Mucosa of stomach (tissue), 1 donor: ENCODE data around the gene KRTAP4-11.
"Not testable (repeated sequence)": the region's sequence is repeated elsewhere in the genome, so short reads cannot be mapped to it uniquely, and the experiment has no call there.

Experiments used
- H3K27me3 ChIP-seq: one replicate; pipeline ENCODE4 v1.7.0; 2013; ENCODE audit warnings: mild to moderate bottlenecking, low read length; ENCODE audit not compliant: control insufficient read depth, insufficient read depth
- H3K36me3 ChIP-seq: one replicate; pipeline ENCODE4 v1.7.0; 2013; ENCODE audit warnings: low read length; ENCODE audit not compliant: control insufficient read depth, insufficient read depth
- H3K4me1 ChIP-seq: one replicate; pipeline ENCODE4 v1.7.0; 2013; ENCODE audit warnings: mild to moderate bottlenecking, low read length; ENCODE audit not compliant: control insufficient read depth, insufficient read depth
- H3K4me3 ChIP-seq: one replicate; pipeline ENCODE4 v1.7.0; 2013; ENCODE audit warnings: low read length
- H3K9ac ChIP-seq: one replicate; pipeline ENCODE4 v1.7.0; 2013; ENCODE audit warnings: mild to moderate bottlenecking, low read length, moderate library complexity
- H3K9me3 ChIP-seq: one replicate; pipeline ENCODE4 v1.7.0; 2013; ENCODE audit warnings: mild to moderate bottlenecking, low read length, moderate library complexity; ENCODE audit not compliant: control insufficient read depth
- donor health status: Pancreatic carcinoma.

KRTAP4-11 gene

DNA sequence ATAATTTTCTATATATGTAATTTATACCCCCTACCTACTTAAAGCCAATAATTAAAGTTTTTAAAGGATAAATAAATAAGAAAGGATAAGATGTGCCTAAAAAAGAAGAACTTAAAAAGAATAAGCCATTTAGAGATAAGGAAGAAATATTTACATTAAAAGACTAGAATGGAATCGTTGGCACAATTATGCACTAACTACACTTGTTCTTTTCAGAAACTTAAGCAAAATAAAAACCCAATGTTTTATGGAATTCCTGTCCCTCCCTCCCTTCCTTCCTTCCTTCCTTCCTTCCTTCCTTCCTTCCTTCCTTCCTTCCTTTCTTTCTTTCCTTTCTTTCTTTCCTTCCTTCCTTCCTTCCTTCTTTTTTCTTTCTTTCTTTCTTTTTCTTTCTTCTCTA is 26.7 kb upstream of the KRTAP4-11 start:
- H3K9me3 ChIP-seq, result no peaks in the 10 kb centered on the region
- H3K4me3 ChIP-seq, result no peak overlapping the region
- H3K4me1 ChIP-seq, result no peaks in the 10 kb centered on the region
- H3K36me3 ChIP-seq, result no peaks in the 10 kb centered on the region
- no peaks in the 10 kb centered on the region for H3K27me3 ChIP-seq
- H3K9ac ChIP-seq, result no peak overlapping the region

GRCh38 chr17:41141361-41141760 is 23.2 kb upstream of the KRTAP4-11 start:
- no peaks in the 10 kb centered on the region for H3K36me3 ChIP-seq
- no peaks in the 10 kb centered on the region for H3K4me1 ChIP-seq
- H3K27me3 ChIP-seq, result no peaks in the 10 kb centered on the region
- no peak overlapping the region for H3K4me3 ChIP-seq
- H3K9me3 ChIP-seq, result no peaks in the 10 kb centered on the region
- H3K9ac ChIP-seq, result no peak overlapping the region

DNA sequence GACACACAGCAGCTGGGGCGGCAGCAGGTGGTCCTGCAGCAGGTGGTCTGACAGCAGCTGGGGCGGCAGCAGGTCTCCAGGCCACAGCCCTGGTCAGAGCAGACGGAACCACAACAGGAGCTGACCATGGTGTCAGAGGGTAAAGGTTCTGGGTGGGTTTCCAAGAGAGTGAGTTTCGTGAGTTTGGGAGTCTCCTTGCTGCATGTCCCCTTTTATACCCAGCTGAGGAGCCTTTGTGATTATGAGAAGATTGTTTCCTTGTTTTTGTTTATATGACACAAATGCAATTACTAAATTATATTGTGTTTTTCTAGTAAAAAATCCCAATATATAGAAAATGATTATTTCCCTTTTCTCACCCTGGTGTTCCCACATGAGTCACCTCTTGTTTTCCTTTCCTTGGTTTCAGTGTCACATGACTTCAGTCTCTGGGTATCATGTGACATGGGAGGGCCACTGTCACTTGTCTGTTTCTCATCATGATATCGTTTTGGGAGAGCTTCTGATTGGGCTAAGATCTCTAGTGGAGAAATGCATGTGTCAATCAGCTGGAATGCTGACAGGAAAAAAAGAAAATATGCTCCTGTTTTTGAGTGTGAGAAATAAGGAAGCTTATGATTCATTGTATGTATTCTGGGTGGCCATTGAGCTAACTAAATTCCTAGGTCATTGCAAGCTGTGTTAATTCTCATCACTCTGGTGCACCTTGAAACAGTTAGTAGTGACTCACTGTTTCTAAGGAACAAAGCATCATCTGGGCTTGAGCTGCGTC is 22.4 kb upstream of the KRTAP4-11 start, which contains the start of gene KRTAP4-6:
Gene KRTAP4-6, minus strand, starts transcription at position 185 of the 772 bp plus-strand sequence. Its CDS starts 57 bp downstream, at position 128.
- Histone ChIP-seq H3K36me3 (no peaks in the 10 kb centered on the region), H3K4me3 (no peak within 1 kb of the TSS), H3K27me3 (no peaks in the 10 kb centered on the region), H3K4me1 (no peaks in the 10 kb centered on the region), H3K9me3 (no peaks in the 10 kb centered on the region), H3K9ac (no peak within 1 kb of the TSS)

DNA sequence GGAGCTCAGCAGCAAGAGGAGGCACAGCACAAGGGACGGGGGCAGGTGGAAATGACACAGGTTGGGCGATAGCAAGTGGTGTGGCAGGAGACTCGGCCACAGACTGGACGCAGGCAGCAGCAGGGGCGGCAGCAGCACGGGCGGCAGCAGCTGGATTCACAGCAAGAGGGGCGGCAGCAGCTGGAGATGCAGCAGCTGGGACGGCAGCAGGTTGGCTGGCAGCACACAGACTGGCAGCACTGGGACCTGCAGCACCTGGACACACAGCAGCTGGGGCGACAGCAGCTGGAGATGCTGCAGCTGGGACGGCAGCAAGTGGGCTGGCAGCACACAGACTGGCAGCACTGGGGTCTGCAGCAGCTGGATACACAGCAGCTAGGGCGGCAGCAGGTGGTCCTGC is 21.7 kb upstream of the KRTAP4-11 start:
- H3K36me3 ChIP-seq, H3K27me3 ChIP-seq, H3K4me3 ChIP-seq, H3K9me3 ChIP-seq, H3K9ac ChIP-seq, H3K4me1 ChIP-seq: not testable (repeated sequence)

DNA sequence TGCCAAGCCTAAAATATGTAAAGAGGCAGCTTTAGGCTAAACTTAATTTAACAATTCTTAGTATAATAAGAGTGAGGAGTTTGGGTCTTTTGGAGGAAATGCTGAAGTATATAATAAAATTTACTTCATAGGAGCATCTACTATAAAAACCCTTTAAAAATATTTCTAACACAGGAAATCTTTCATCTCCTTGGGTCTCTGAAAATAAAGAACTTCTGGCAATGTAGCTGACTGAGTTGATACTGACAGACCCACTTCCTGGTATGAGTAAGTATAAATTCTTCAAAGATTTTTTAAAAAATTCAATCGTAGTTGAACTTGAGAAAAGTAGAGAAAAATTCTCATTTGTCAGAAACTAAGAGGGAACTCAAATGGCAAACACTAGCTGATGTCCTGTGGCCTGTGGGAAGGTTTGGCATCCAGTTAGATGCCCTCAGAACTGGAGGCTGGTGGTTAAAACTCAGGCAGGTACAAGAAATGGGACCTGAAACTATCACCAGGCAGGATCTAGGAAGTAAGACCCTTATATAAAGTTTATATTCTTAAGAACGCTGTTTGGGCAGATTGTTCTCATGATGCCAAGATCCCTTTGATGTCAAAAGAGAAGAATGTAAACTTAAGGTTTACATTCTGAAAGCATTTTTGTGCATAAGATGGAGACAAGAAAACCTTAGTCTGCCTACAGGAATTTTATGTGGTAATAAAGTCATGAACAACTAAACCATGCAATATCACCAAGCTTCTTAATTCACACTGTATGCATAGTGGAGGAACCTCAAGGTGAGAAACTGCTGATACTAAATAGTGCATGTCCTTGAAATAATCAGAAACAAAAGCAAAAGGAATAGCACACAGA is 15.9 kb upstream of the KRTAP4-11 start:
- H3K27me3 ChIP-seq, result no peaks in the 10 kb centered on the region
- no peaks in the 10 kb centered on the region for H3K9me3 ChIP-seq
- H3K4me1 ChIP-seq, result no peaks in the 10 kb centered on the region
- no peak overlapping the region for H3K4me3 ChIP-seq
- no peak overlapping the region for H3K9ac ChIP-seq
- H3K36me3 ChIP-seq, result no peaks in the 10 kb centered on the region

DNA sequence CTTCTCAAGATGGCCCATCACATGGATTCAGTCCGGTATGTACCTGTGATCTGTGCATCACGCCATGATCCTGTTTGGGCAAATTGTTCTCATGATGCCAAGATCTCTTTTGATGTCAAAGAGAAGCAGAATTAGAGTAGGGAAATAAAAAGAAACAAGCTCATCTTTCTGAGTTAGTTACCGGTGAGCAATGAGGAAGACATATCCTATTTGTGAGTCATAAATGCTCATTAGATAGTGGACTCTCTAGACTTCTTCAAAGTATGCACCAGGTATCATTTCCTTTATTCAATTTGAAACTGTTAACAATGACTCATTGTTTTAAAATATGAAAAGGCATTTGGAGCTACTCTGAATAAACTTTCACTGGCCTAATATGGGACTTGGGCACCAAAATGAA is 13.8 kb upstream of the KRTAP4-11 start:
- H3K27me3 ChIP-seq, result no peaks in the 10 kb centered on the region
- no peak overlapping the region for H3K9ac ChIP-seq
- no peak overlapping the region for H3K4me3 ChIP-seq
- no peaks in the 10 kb centered on the region for H3K4me1 ChIP-seq
- no peaks in the 10 kb centered on the region for H3K9me3 ChIP-seq
- H3K36me3 ChIP-seq, result no peaks in the 10 kb centered on the region

GRCh38 chr17:41127371-41127770 is 9.2 kb upstream of the KRTAP4-11 start:
- Histone ChIP-seq H3K4me1 (no peaks in the 10 kb centered on the region), H3K9me3 (no peaks in the 10 kb centered on the region), H3K36me3 (no peaks in the 10 kb centered on the region), H3K27me3 (no peaks in the 10 kb centered on the region), H3K4me3 (no peak overlapping the region), H3K9ac (no peak overlapping the region)

DNA sequence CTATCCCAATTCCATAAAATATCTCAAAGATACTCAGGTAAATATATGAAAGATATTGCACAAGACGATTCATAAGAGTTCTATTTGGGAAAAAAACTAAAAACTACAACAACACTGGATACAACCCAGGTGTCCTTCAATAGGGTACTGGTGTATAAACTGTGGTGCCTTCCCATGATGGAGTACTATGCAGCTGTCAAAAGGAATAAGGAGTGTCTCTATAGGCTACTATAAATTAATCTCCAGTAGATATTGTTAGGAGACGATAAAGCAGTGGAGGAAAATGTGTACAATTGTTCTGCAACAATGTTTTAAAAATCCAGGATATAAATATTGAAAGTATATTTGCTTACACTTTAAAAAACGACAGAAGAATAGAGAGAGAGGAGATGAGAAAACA is 8.2 kb upstream of the KRTAP4-11 start:
- H3K9ac ChIP-seq, result no peak overlapping the region
- H3K9me3 ChIP-seq, result no peaks in the 10 kb centered on the region
- no peak overlapping the region for H3K4me3 ChIP-seq
- H3K36me3 ChIP-seq, result no peaks in the 10 kb centered on the region
- no peaks in the 10 kb centered on the region for H3K4me1 ChIP-seq
- H3K27me3 ChIP-seq, result no peaks in the 10 kb centered on the region

DNA sequence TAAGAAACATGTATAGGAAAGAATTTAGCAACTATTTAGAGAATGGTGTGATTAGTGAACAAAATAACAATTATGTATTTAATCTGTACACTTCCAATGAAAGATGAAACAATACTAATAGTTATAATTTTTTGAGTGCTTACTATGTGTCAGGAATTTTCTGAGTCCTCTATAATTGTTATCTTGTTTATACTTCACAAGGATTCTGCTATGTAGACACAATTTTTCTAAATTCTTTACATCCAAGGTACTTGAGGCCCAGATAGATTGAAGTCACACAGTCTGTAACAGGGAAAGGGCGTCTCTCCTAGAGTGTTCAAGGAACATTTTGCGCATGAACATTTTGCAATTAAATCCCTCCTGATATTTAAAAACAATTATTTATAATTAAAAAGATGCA is 6.9 kb upstream of the KRTAP4-11 start:
- H3K9ac ChIP-seq, result no peak overlapping the region
- H3K36me3 ChIP-seq, result no peaks in the 10 kb centered on the region
- H3K9me3 ChIP-seq, result no peaks in the 10 kb centered on the region
- no peaks in the 10 kb centered on the region for H3K27me3 ChIP-seq
- H3K4me1 ChIP-seq, result no peaks in the 10 kb centered on the region
- H3K4me3 ChIP-seq, result no peak overlapping the region

GRCh38 chr17:41123991-41124371 is 5.8 kb upstream of the KRTAP4-11 start, which contains the start of gene KRTAP4-12:
Gene KRTAP4-12, minus strand, starts transcription at chr17:41124182. Its CDS starts 60 bp downstream, at chr17:41124122.
- not testable (repeated sequence) for H3K9ac ChIP-seq, H3K4me1 ChIP-seq, H3K4me3 ChIP-seq, H3K36me3 ChIP-seq, H3K27me3 ChIP-seq, H3K9me3 ChIP-seq

- not testable (repeated sequence) for H3K4me1 ChIP-seq, H3K9ac ChIP-seq, H3K9me3 ChIP-seq, H3K4me3 ChIP-seq, H3K36me3 ChIP-seq, H3K27me3 ChIP-seq
Observed at GRCh38 chr17:41123292-41123990, 5.3 kb upstream of the KRTAP4-11 start.

DNA sequence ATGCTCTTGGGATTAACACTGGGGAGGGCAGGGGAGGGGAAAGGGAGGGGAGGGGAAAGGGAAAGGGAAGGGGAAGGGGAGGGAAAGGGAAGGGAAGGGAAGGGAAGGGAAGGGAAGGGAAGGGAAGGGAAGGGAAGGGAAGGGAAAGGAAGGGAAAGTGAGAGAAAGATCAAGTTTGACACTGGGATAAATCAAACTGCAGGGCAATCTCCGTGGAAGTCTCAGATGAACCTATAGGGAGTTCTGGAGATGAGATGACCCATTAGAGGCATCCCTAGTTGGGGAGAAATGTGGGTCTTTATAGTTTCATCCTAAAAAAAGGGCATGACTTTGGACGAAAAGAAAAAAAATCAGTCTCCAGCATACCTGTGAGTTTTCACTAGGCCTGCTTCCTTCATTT is 3.6 kb upstream of the KRTAP4-11 start:
- Histone ChIP-seq H3K4me1 (no peaks in the 10 kb centered on the region), H3K27me3 (no peaks in the 10 kb centered on the region), H3K36me3 (no peaks in the 10 kb centered on the region), H3K9ac (no peak overlapping the region), H3K4me3 (no peak overlapping the region), H3K9me3 (no peaks in the 10 kb centered on the region)
